ENCODE data around the gene RNASEL.

DNA sequence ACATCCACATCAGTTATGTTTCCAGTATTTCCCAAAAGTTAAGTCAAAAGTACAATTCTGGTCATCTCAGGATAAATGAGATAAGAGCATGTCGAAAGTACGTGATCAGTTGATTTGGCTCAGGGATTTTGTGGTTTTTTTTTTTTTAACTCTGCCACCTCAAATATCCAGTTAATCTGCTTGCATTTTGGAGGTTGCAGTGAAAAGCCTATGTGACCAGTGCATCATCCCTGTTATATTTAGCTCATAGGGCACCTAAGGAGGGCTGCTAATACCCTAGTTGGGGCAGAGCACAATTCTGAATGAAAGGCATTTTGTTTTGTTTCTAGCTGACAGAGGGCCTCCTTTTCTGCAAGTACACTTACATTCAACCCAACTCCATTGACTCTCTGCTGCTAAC lies 46.8 kb upstream of the RNASEL start:
- no peak for TF ChIP-seq POLR2A (IDR thresholded peaks at IDR 0.05; ENCODE audit: low read length)
- no peak for TF ChIP-seq GATA1 (IDR thresholded peaks at IDR 0.05; ENCODE audit: low read depth, low read length)

Measured in erythroblast (primary cell).